Panc1 (cell line): ENCODE data around the gene SSTR5.

Source experiments
- CTCF ChIP-seq: fragments of 450-650 bp; IDR thresholded peaks from 2 replicates; pipeline ENCODE4 v1.5.1; 2017; ENCODE audit warnings: mild to moderate bottlenecking
- POLR2AphosphoS5 ChIP-seq: IDR thresholded peaks from 2 replicates; pipeline ENCODE4 v1.6.1; 2012; ENCODE audit warnings: mild to moderate bottlenecking, low read depth, low read length, moderate library complexity
- REST ChIP-seq, 2 experiments: IDR thresholded peaks; 2 replicates each; pipeline ENCODE4 v1.6.1; 2011 to 2012; ENCODE audit warnings: low read depth in 2 of 2, control low read depth in 1 of 2, low read length in 1 of 2, mild to moderate bottlenecking in 1 of 2, moderate library complexity in 1 of 2; ENCODE audit not compliant: insufficient read depth in 1 of 2
- SIN3A ChIP-seq: IDR thresholded peaks from 2 replicates; pipeline ENCODE4 v1.6.1; 2012; ENCODE audit warnings: low read depth, mild to moderate bottlenecking, low read length, moderate library complexity, borderline replicate concordance; ENCODE audit not compliant: insufficient read depth
- TCF7L2 ChIP-seq: IDR thresholded peaks from 2 replicates; pipeline ENCODE4 v1.6.1; 2011; ENCODE audit warnings: mild to moderate bottlenecking, low read depth, low read length, inconsistent platforms

GRCh38 chr16:1060416-1061340 is 11.9 kb upstream of the SSTR5 start:
- TF ChIP-seq CTCF: no peak
- no peak for TF ChIP-seq POLR2AphosphoS5
- no peak for TF ChIP-seq REST (IDR thresholded peaks at IDR 0.05; ENCODE audit: insufficient read depth in 1 of 2, low read depth in 2 of 2, low read length in 1 of 2)
- no peak for TF ChIP-seq SIN3A
- TF ChIP-seq TCF7L2: no peak
